ENCODE data around the gene ZNF576. TPM values are rescaled to one million over a fixed set of nuclear protein-coding genes. Genes with fewer than 3 reads are reported as not detected.
"Not testable (repeated sequence)": the region's sequence is repeated elsewhere in the genome, so short reads cannot be mapped to it uniquely, and the experiment has no call there.

Gene ZNF576
- total RNA-seq, 1 donor from 2014 or later = 11.5 TPM

DNA sequence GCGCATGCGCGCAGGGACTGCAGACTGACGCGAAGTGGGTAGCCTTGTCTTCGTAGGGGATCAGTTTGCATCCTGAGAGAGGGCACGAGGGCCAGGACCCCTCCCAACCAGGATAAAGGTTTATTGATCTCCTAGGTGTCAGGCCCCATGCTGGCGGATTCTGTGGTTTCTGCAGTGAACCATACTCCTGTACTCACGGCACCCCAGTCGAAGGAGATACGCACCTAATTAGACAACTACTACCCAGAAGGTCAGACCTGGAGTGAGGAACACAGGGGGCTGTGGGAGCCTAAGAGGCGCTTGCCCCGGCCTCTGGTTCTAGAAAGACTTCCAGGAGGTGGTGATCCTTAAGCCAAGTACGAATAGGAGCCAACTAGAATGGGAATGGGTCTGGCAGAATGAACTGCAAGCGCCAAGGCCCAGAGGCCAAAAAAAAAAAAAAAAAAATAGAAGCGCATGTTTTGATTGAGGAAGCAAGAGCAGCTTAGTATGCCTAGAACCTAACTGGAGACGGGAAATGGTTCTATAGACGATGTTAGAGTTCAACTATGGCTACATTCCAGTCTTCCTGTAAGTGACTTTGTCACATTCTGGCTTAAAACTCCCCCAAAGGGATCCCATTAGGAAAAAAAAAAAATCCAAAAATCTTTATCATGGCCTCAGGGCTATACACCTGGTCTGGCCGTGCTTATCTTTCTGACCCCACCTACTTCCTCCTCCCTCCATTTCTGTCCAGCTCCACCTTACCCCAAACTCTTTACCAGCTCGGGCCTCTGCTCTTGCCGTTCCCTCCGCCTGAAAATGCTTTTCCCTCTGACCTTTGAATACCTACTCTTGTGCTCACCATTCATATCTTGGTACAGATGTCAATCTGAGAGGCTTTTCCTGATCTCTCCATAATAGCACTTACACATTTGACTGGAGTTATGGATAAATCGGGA, 23.9 kb downstream of the ZNF576 start:
- intact Hi-C loops (cut with DNase I) = no loop called here
- DNase-seq (ENCODE audit: low spot score) = no peak

DNA sequence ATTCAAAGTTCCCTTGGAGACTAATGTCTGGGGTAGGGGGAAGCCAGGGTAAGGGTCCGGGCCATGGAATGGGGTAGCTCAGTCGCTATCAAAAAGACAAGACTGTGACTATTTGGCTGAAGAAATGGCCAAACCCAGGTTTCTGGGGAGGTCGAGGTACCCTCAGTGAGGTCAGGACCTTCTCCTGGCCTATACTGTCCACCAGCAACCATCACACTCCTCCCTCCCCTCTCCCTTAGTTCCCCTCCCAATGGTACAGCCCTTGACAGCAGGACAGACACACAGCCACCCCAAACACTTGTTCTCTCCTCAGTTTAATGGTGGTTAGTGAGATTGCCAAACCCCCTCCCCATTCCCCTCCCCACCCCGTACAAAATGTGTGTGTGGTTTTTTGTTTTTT, 25.7 kb downstream of the ZNF576 start:
- no peak for DNase-seq (ENCODE audit: low spot score)
- intact Hi-C loops (cut with DNase I) = no loop called here

DNA sequence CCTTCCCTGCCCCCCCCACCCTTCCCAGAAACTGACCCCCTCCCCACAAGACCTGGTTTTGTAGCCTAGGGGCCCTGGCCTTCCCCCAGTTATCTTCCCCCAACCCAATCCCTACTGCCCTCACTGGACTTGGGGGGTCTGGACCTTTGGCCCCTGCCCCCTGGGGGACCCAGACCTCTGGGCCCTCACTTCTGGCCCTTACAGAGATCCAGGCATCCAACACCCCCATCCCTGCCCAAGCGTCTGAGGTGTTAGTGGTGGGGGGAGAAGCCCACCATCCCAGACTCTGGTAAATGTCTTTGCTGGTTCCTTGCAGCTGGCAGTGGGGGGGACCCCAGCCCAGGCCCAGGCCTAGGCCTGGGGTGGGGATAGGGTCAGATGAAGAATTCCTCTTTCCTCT, 26.6 kb downstream of the ZNF576 start:
- intact Hi-C loops (cut with DNase I) = no loop called here

DNA sequence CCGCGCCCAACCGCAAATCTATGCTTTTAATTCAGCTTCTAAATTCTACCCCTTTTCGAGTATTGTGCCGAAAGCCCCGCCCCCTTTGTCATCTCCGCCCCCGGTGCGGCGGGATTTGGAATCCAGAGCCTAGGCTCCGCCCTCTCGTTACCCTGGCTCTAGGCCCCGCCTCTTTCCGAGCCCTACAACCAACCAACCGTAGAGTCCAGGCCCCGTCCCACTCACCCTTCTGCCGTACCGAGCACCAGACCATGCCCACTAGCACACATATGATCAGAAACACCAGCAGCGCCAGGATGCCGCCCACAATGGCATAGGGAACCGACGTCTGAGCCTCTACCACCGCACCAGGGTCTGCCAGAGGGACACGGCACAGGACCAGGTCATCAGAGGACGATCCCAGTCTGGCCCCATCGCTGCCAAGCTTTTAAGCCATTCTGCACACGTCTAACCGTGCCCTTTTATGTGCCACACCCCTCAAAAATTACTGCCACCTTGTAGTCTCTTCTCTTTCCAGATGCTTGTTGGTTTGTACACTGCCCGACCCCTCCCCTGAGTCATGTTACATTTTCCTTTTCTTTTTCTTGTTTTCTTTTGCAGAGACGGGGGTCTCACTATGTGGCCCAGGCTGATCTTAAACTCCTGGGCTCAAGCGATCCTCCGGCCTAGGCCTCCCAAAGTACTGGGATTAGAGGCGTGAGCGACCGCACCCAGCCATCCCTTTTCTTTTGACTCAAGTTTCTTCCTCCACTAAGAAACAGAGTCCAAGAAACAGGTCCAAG, 27.7 kb downstream of the ZNF576 start:
- intact Hi-C loops (cut with DNase I) = no loop called here
- no peak for DNase-seq (ENCODE audit: low spot score)

More for the DNA sequence above, 26.6 kb downstream of the ZNF576 start:
- DNase-seq (ENCODE audit: low spot score) = no peak

DNA sequence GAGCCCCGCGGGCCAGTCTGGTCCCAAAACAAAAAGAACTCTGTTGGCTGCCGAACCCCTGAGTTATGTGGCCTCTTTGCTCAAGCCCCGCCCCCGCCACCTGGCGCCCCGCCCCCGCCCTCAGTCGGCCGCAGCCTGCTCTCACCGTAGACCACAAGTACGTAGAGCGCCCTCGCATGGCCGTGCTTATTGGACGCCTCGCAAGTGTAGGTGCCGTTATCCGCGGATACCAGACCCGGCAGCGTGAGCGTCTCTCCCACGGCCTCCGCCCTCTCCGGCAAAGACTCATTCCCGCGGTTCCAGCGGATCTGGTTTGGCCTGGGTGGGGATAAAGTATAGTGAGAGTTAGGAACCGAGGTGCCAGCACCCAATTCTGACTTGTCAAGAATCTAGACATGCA, 28.5 kb downstream of the ZNF576 start:
- no peak for DNase-seq (ENCODE audit: low spot score)
- intact Hi-C loops (cut with DNase I) = no loop called here

DNA sequence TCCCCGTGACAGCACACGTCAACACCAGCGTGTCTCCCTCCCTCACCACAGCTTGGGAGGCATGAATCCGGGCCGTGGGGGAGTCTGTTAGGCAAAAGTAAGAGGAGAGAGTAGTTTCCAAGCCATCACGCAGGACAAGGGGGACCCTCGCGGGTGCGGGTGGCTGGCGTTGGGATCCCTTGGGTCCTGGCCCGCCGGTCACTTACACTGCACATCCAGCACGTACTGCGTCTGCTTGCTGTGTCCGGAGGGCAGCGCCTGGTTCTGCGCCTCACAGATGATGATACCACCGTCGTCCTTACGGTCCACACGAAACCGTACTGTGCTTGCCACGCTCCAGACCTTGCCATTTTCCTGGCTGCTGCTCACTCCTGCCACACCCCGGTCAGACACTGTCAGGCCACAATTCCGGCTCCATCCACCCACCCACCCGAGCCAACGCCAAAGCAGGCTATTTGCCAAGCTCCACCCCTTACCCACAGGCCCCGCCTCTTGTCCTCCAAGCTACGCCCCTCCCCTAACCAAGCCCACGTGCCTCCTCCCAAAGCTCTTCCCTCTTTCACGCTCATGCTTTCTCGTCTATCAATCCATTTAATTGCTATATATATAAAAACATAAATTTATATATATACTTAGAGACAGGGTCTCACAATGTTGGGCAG, 29.7 kb downstream of the ZNF576 start:
- no peak for DNase-seq (ENCODE audit: low spot score)

DNA sequence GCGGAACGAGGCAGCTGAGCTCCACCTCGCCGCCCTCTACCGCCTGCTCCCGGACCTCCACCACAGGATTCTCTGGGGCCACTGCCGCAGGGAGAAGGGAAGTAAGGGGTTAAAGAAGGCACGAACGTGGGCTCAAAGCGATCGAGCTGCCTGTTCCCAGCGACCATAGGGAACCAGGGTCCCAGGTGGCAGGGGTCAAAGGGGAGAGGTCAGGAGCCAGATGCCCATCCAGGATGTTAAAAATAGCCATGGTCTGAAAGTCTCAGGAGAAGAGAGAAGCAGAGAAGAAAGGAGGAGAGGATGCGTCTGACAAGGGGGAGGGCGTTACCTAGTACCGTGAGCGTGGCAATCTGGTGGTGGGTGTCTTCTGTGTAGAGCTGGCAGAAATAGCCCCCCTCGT, 30.4 kb downstream of the ZNF576 start:
- no peak for DNase-seq (ENCODE audit: low spot score)
- intact Hi-C loops (cut with DNase I) = no loop called here

More for the DNA sequence above, 29.7 kb downstream of the ZNF576 start:
- intact Hi-C loops (cut with DNase I) = no loop called here

DNA sequence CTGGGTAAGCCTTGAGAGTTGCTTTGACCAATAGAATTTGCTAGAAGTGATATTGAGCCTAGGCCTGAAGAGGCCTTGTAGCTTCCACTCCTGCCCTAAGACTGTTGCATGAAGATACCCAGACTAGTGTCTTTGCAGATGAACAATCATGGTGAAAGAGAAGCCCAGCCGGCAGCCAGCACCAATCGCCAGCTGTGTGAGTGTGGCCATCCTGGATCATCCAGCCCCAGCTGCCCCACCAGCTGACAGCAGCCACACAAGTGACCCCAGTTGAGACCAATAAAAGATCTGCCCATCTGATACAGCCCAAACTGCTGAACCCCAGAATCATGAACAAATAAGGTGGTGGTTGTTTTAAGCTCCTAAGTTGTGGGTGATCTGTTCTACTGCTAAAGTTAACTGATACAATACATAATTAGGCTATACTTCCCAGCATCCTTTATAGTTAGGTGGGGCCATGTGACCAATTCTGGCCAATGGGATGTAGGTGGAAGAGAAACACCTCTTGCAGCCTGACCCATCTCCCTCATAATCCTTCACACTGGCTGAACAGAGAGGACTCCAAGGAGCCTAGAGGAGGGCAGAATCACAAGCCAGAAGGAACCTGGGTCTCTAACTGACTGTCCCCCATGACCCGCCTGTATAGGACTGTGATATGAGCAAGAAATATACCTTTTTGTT, 32.4 kb downstream of the ZNF576 start:
- DNase-seq (ENCODE audit: low spot score) = no peak
- intact Hi-C loops (cut with DNase I) = no loop called here

DNA sequence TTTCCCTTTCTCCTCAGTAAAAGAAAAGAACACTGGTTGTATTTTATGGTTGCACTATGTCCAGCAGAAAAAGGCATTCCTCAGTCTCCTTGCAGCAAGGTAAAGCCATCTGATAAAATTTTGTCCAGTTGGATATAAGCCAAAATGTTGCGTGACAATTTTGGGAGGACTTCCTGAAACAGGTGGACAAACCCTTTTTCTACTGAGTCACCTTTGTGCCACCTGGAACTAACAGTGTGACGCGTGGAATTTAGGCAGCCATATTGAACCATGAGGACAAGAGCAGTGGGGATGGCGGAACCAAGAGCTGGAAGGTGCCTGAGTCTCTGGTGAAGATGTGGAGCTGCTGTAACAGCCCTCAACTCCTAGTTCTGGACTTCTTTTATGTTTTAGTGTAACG, 35.1 kb downstream of the ZNF576 start:
- no peak for DNase-seq (ENCODE audit: low spot score)
- intact Hi-C loops (cut with DNase I) = no loop called here

DNA sequence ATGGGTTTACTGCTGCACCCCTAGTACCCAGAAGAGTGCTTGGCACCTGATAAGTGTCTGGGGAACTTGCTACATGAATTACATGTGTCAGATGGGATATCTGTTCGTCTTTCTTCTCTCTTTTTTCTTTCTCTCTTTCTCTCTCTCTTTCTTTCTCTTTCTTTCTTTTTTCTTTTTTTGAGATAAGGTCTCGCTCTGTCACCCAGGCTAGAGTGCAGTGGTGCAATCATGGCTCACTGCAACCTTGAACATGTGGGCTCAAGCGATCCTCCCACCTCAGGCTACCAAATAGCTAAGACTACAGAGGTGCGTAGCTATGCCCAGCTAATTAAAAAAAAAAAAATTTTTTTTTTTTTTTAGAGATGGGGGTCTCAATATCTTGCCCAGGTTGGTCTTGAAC, 37.1 kb downstream of the ZNF576 start:
- intact Hi-C loops (cut with DNase I) = no loop called here
- DNase-seq (ENCODE audit: low spot score) = no peak

DNA sequence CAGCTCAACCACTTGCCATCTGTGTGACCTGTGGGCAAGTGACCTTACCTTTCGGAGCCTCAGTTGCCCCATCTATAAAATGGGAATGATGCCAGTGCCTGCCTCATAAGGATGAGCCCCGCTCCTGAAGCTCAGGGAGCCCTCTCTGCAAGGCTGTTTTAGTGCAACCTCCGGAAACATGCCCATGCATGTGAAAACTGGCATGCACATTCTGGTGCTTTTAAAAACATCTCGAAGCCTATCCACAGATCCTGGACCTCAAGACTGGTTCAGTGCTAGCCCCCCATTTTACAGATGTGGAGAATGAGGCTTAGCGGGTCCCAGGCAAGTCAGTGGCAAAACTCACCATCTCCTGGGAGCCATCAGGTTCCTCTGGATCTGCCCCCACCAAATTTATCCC, 37.7 kb downstream of the ZNF576 start:
- intact Hi-C loops (cut with DNase I) = no loop called here
- DNase-seq (ENCODE audit: low spot score) = no peak

DNA sequence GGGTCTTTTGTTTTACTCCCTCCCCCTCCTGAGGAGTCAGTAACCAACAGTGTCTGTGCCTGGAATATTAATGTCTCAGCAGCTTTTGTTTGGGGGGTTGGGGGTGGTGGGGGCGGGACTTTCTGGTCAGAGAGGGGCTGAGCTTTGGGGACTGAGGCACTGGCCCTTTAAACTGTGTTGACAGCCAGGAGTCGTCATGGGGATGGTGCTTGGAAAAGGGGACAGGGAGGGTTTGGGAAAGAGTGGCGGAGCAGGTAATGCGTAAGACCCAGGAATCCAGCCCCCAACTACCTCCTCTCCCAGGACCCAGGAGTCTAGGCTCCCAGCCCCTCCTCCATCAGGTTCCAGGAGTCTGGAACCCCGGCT, 38.1 kb downstream of the ZNF576 start:
- no peak for DNase-seq (ENCODE audit: low spot score)
- intact Hi-C loops (cut with DNase I) = no loop called here

DNA sequence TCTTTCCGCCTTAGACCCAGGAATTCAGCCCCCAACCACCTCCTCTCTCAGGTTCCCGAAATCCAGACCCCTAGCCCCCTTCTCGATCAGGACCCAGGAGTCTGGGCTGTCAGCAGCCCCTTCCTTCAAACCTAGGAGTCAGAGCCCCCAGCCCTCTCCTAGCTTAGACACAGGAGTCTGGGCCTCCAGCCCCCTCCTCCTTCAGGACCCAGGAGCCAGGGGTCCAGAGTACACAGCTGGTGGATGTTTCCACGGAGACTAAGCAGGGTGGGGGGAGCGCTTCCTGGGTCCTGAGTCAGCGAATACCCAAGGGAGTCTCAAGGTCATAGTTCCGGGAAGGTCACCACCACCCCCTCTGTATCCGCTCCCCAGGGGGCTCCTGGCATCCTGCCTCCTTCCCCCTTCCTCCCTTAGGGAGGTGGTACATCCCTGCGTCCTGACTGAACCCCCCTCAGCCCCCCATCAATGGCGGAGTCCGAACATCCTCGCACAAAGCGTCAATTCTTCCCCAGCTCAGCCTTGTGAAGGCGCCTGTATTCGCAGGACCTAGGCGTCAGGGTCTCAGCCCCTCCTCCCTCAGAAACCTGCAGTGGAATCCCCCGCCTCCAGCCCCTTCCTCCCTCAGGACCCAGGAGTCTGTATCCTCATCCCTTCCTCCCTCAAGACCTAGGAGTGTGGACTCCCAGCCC, 38.6 kb downstream of the ZNF576 start:
- intact Hi-C loops (cut with DNase I) = no loop called here
- no peak for DNase-seq (ENCODE audit: low spot score)

DNA sequence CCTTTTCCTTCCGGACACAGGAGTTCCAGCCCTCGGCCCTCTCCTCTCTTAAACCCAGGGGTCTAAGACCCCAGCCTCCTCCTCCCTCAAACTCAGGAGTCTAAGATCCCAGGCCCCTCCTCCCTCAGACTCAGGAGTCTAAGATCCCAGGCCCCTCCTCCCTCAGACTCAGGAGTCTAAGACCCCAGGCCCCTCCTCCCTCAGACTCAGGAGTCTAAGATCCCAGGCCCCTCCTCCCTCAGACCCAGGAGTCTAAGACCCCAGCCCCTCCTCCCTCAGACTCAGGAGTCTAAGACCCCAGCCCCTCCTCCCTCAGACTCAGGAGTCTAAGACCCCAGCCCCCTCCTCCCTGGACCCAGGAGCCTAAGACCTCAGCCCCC, 39.2 kb downstream of the ZNF576 start:
- DNase-seq (ENCODE audit: low spot score); intact Hi-C loops (cut with DNase I): not testable (repeated sequence)

DNA sequence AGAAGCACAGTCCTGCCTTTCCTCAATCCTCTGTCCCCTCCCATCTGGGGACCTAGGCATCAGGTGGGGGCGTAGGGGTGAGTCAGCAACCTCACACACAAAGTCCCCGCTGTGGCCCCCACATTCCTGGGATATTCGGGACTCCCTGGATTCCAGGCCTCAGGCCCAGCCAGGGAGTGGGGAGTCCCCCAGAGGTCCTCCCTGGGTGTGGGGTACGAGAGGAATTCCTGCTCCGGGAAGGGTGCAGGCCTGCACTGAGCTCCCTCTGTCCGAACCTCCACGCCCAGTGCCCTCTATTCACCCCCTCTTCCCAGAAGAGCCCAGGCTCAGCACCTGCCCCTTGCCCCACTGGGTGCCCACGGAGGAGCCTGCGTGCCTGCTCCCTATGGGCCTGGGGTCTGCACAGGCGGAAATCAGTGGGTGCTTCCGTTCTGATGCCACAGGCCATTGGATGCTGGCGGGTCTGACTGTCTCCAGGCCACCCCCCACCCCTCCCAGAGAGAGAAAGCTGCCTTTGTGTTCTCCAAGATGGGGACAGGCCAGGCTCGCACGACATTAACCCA, 39.8 kb downstream of the ZNF576 start:
- DNase-seq (ENCODE audit: low spot score) = no peak

DNA sequence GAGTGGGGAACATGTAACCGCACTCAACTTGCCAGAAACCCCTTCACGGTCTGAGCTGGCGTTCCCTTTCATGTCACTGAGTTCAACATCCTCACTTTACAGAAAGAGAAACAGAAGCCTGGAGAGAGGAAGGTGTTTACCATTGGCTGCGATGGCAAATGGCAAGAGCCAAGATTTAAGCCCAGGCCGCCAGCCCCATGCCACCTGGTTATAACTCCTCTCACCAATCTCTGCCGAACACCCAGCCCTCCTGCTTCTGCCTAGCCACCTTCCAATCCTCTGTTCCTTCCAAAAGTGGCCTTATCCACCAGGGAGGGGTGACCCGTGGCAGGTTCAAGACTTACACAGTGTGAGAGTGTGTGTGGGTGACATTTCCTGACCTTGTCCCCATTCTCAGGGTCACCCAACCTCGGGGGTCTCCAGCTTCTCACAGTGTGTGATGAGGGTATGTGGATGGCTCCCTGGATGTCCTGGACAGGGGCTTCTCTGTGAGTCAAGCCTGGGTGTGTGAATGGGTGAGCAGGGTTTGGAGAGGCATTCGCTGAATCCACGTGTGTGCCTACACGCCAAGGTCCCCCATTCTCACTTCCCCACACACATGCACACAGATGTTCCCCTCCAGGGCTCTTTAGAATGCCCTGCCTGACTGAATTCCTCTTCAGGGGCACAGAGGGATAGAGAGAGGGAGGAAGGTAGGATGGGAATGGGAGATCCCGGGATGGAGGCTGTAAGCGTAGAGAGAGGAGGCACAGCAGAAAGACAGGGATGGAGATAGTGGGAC, 42.0 kb downstream of the ZNF576 start:
- intact Hi-C loops (cut with DNase I) = no loop called here
- DNase-seq (ENCODE audit: low spot score) = no peak

More for the DNA sequence above, 39.8 kb downstream of the ZNF576 start:
- intact Hi-C loops (cut with DNase I) = no loop called here

DNA sequence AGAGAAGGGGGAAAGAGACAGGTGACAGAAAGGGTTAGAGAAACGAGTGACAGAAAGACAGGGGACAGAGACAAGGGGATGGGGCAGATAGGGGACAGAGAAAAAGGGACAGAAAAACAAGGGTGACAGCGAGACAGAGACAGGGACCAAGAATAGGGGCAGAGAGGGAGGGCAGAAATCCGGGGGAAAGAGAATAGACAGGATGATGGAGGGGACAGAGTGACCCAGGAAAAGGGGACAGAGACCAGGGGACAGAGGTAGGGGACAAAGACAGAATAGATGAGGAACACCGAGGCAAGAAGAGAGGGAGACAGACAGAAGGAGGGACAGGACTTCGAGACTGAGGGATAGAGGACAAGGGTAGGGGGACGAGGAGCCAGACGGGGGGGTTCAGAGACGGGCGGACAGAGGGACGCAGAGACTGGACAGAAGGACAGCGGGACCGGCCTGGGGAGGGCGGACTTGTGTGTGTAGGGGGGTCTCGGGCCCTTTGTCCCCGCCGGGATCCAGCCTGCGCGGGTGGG, 42.7 kb downstream of the ZNF576 start:
- intact Hi-C loops (cut with DNase I) = no loop called here
- no peak for DNase-seq (ENCODE audit: low spot score)

Measured in cardiac septum (tissue), 1 donor.